ENCODE results near the gene CACNB4.
A peak's percentile ranks its signal among the peaks of the same experiment; 100 is the strongest.
"Not testable (repeated sequence)": the region's sequence is repeated elsewhere in the genome, so short reads cannot be mapped to it uniquely, and the experiment has no call there.

The CACNB4 gene

DNA sequence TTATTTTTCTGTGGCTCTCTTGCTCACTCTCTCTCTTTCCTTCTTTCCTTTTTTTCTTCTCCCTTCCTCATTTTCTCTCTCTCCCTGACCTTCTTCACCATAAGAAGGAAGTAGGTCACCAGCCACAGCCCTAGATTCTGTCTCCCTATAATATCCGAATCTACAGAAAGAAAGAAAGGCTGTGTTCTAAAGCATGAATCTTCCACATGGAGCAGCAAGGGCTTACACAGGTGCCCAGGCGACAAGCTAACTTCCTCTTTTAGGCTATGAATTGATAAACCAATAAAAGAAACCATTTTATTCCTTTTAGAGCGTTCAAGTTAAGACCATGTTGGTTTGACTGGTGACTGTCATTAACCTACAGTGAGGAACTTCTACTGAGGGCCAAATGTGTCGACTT, 49.3 kb downstream of the CACNB4 start:
- no peak for DNase-seq

DNA sequence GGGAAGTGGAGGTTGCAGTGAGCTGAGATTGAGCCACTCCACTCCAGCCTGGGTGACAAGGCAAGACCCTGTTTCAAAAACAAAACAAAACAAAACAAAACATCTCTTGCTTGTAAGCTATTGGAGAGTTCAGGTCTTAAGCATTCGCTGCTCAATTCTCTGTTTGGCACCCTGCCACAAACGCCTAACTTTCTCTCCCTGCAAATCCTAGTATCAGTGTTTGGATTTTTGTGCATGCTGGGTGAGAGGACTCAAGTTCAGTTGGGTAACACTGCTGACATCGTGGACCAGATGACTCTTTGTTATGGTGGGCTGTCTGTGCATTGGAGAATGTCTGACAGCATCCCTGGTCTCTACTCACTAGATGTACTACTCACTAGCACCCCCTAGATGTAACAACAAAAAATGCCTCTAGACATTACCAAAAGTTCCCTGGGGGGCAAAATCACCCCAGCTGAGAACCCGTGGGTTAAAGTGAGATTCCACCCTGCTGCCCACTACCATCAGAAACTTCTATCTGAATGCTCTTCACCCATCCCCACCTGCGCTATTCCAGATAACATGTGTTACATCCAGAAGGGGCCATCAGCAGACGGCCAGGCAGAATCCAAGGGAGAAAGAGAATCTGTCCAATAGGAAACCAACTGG, 50.9 kb downstream of the CACNB4 start:
- no peak for DNase-seq

DNA sequence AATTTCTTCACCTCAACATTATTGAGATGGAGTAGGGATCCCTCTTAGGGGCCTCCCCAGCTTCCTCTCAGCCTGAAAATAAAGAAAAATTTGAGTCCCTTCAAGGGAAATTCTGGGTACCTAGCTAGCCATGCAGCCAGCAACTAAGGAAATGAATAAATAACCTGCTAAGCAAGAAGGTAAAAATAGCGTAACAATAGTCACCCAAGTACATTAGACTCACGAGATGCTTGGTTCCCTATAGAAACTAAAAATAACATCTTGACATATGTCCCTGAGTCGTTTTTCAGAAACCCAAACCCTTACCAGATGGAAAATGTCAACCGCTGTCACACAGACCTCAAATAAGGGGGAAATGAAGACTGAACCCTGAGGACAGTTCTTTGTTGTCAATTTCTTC, 51.9 kb downstream of the CACNB4 start:
- DNase-seq: no peak

DNA sequence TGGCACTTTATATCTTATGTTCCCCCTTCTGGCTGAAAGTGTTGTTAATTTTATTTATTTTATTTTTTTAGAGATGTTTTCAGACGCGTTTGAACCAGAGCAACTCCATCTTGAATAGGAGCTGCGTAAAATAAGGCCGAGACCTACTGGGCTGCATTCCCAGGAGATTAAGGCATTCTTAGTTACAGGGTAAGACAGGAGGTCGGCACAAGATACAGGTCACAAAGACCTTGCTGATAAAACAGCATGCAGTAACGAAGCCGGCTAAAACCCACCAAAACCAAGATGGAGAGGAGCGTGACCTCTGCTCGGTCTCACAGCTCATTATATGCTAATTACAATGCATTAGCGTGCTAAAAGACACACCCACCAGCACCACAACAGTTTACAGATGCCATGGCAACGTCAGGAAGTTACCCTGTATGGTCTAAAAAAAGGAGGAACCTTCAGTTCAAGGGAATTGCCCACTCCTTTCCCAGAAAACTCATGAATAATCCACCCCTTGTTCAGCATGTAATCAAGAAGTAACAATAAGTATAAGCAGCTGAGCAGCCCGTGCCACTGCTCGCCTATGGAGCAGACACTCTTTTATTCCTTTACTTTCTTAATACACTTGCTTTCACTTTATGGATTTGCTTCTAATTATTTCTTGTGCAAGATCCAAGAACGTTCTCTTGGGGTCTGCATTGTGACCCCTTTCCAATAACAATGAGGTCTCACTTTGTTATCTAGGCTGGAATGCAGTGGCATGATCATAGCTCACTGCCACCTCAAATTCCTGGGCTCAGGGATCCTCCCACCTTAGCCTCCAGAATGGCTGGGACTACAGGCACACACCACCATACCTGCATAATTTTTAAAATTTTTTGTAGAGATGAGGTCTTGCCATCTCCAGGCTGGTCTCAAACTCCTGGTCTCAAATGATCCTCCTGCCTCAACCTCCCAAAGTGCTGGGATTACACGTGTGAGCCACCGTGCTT, 55.9 kb downstream of the CACNB4 start:
- DNase-seq: no peak

DNA sequence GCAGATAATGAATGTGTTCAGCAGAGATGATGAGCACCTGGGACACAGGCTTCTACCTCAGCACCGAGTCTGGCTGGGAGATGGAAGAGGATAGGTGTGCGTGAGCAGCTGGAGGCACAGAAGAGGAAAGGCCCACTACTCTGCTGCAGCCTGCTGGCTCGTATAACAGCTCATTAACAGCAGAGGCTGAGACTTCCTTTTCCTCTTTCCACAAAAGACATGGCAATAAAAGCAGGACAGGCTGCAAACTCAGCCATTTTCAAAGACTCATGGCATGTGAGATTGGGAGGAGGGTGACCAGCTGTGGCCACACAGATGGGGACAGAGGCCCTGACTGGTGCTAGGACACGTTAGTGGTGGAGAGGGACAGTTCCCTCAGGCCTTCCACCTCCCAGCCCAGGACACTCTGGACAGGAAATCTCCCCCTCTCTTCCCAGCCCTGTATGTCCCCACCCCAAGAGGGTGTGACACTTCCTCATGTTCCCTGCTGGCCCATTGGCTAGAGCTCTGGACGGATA, 60.3 kb downstream of the CACNB4 start:
- DNase-seq: no peak

DNA sequence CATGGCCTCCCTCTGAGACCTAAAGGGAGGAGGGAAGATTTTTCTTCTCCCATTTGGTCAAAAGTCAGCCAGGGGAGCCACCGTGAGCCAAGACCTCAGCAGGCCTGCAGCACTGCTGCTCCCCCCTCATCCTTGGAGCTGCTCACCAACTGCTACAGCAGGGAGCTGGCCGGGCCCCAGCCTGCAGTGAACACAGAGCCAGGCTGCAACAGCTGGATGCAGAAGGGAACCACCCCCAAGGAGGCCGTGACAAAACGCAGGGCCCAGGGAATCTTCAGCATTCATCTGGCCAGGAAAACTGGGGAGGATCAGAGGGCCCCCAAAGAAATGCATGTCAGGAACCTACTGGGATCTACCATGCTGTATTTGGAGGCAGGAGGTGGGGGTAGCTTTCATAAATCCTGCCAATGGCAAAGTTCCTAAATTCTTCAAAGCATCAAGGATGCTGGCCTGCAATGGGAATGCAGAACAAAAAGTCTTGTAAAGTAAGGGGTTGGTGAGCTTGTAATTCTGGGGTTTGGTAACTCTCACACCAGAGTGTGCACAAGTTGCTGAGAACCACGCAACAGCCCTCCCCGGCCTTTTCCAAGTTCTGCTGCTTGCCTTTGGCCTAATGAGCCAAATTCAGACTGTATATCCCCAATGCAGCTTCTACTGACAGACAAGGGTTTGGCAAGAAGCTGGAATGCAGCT, 61.0 kb downstream of the CACNB4 start:
- no peak for DNase-seq

DNA sequence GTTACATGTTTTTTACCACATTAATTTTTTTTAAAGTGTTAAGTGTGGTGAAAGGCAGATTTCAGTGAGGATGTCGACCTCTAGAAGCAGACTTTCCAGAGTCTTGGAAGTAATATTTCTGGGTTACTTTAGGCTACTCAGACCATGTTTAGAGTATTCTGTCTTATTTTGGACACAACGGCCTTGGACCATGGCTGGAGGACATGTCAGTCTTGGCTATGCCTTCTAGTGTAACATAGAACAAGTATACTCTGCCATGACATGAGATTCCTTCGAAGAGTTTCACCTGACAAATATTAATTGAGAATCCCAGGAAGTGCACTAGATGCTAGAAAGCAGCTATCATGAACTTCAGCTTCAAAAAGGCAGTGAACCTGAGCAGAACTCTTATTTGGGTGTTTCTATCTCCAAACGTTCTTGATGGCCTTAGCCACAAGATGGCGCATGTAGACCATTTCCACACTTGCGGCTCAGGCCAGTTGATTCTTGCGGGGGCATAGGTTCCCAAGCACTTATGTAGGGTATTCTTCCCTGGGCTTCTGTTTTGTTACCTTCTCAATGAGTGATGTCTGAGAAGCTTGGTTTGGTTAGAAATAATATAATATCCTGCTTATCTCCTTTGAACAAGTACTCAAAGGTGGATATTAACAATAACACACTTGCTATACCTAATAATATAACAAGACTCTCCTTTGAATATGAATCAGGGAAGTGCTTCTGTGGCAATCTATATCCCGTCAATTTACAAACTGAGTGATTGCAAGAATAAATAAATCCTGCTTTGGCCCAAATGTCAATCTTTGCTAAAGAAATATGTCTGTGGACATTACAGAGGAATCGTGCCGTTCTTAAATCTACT, 62.0 kb downstream of the CACNB4 start:
- DNase-seq: peak; percentile 82

DNA sequence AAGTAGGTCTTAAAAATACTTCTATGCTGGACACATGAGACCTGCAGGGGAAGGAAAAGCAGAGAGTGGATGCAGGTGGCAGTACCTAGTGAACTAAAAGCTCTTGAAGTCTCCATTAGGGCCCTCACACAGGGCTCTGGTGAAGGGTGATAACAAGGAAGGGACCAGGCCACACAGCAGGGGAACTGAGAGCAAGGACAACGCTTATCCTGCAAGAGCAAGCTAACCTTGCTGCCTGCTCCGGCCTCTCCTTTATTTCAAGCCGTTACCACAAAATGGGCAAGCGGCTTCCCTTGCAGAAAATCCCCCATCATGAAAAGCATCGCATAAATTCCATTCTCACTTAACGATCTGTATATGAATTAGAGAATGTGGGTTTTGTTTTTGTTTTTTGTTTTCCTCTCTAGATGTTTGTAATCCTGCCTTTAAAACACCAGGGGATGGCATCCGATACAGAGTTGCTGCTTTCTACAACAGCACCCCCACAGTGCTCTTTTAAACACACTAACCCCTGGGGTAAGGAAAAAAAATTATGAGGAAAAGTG, 64.5 kb downstream of the CACNB4 start:
- no peak for DNase-seq

DNA sequence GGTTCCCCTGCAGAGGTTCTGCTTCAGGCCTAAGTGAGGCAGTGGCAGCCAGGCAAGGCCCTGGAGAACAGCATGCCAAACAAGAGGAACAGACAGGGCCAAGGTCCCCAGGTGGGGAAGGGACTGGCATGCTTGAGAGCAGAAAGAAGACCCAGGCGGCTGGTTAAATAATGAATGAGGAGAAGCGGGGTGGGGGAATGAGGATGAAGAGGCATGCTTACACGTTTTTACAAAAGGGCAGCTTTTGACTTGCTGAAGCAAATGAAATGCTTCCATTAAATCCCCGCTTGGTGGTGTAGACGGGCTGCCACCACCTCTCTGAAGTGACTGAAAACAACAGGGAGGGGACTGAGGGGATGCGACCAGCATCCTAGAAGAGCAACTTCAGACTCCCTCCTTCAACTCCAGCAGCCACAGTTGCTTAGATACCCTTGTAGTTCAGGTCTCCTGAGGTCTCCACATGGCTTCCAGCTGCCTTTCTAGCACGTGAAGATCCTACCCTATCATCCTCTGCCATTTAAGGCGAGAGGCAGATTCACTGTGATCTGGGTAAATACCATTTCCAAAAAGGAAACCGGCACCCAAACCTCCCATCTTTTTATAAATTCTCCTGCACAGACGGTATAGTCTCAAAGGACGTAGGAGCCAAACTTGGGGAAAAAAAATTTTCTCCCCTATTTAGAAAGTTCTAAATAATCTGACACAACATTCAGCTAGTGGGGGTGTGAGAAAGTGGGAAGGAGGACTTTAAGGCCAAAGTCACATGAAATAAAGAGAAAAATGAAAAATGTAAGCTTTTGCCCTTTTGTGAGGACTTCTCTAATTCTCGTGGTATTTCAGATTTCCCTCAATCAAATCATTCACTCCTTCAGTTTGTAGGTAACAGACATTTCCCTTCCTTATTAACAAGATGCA, 65.6 kb downstream of the CACNB4 start:
- DNase-seq: no peak

DNA sequence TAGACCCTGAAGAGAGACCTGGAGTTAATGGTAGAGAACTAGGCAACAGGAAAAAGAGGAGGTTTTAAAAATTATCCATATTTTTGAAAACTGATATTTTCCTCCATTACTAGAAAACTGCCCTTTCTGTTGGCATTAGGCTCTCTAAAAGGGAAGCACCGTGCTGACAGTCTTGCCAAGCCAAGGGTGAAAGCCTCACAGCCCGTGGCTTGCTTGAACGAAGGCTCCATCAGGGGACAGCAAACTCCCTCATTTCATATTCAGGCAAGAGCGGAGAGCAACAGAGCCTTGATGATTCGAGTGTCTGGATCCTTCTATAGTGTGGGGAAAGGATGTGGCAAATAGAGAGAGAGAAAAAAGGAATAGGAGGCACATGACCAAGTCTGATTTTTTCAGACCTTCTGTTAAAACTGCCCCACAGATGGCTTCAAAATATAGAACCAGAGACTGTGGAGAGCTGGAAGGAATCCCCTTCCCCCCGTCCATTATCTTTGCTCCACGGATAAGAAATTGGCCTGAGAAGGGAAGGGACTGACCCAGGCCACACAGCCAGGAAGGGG, 67.0 kb downstream of the CACNB4 start:
- no peak for DNase-seq

DNA sequence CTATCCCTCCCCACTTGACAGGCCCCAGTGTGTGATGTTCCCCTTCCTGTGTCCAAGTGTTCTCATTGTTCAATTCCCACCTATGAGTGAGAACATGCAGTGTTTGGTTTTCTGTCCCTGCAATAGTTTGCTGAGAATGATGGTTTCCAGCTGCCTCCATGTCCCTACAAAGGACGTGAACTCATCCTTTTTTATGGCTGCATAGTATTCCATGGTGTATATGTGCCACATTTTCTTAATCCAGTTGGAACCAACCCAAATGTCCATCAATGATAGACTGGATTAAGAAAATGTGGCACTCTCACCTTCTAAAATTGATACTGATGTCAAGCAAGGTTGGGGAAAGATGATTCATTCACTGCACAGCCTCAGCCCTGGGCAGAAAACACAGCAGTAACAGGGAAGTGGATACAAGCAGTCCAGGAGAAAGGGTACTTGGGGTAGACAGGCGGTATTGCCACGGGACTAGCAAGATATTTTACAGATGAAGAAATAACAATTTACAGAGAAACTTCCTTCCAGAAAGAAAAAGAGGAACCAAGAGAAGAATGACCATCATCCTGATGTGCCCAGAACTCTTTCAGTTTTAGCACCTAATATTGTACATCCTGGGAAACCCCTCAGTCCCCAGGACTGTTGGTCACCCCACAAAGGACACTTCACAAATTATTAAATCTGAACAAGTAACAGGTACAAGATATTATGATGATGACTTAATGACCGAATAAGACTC, 68.1 kb downstream of the CACNB4 start:
- not testable (repeated sequence) for DNase-seq

DNA sequence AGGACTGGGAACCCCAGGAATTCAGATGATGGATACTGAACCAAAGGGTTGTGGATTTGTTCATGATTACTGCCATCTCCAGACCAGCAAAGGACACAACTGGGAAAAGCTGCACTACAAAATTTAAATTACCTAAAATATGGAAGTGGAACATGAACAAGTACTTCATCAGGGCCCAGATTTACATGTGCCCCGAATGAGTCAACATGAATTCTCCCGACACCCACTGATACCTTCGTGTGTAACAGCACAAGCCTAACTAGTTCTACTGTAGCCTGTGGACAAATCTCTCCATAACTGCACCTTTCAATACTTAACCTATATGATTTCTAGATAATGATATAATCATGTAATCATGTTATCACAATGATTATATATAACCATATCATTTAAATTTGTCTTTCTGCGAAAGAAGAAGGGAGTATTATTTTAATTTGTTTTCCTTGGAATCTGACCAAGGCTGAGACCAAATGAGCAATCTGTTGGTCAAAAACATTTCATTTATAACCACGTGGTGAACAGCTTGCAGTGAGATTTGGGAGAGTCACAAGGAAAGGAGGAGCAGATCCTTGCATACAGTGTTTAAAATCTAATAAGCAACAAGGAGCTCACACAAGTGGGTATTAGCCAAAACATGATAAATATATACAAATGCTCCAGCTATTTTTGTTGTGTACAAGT, 70.5 kb downstream of the CACNB4 start:
- no peak for DNase-seq

DNA sequence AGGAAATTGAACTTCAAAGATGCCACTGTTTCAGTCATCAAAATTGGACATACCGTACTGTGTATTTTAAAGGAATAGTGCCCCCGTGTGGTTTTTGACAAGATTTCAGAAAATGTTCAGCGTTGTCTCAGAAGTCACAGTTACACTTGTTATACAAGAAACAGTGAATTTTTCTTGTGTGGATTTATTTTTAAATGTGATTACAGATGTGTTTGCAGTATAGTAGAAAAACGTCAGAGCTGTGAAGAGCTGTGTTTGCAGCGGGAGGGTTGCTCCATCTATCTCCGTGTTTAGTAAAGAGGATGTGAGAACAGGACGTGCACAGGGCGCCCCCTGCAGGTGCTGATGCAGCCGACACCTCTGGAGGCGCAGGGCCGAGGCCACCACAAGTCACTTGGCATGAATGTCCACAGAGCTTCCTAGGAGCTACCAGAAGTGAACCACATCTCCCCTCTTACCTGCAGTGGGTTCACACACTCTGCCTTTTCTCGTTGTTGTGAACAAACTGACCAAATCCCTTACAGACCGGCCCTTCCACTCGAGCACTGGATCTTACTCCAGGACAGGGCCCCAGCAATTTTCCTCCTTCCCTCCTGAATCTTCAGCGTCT, 73.1 kb downstream of the CACNB4 start:
- peak; percentile 87 for DNase-seq

DNA sequence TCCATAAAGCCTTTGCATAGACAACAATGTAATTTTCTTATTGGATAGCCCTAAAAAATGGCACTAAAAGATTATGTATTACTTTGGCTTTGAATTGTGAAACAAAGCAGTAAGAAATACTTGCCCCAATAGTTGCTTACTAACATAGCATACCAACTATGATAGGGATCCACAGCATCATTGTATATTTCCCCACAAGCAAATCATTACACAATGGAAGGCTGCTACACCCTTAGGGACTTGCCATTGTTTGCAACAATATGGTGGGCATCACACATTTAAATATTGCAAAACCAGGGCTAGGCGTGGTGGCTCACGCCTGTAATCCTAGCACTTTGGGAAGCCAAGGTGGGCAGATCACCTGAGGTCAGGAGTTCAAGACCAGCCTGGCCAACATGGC, 74.4 kb downstream of the CACNB4 start:
- DNase-seq: no peak

DNA sequence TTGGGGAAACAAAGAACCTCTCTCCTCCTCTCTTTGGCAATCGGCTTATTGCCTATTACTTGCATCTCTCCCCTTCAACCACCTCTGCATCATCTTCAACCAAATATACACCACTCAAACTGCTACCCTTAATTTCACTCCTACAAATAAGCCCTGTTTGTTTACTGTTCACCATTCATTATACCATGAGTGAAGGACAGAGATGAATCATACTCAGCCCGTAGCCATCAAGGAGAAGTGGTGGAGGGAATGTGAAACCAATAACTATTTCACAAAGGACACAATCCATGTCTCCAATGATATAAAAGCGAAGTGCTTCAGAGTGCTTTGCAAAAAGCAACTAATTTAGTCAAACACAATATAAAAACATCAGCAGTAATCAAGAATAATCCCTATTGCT, 76.8 kb downstream of the CACNB4 start:
- no peak for DNase-seq

DNA sequence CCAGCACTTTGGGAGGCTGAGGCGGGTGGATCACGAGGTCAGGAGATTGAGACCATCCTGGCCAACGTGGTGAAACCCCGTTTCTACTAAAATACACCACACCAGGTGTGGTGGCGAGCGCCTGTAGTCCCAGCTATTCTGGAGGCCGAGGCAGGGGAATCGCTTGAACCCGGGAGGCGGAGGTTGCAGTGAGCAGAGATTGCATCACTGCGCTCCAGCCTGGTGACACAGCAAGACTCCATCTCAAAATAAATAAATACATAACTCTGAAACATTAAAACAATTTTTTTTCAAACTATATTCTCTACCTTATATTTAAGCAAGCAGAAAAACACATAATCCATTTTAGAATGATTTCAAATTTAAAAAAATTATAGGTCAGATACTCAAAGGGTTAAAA, 77.8 kb downstream of the CACNB4 start:
- DNase-seq: not testable (repeated sequence)

DNA sequence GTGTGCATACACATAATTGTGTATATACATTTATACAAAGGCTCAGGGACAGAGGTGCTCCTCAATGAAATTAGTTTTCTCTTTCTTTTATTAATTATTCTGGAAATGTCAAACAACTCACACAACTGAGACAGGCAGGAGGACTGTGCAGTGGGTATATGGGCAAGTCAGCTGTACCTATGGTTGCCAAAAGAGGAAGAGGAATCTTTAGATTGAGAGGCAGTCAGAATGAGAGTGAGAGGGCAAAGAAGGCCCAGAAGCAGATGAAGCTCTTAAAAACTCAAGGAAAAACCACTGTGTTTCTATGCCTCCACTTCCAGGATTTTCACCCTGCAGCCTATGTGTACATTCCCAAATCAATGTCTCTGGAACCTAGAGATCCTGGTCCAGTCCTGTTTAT, 79.1 kb downstream of the CACNB4 start:
- DNase-seq: no peak

DNA sequence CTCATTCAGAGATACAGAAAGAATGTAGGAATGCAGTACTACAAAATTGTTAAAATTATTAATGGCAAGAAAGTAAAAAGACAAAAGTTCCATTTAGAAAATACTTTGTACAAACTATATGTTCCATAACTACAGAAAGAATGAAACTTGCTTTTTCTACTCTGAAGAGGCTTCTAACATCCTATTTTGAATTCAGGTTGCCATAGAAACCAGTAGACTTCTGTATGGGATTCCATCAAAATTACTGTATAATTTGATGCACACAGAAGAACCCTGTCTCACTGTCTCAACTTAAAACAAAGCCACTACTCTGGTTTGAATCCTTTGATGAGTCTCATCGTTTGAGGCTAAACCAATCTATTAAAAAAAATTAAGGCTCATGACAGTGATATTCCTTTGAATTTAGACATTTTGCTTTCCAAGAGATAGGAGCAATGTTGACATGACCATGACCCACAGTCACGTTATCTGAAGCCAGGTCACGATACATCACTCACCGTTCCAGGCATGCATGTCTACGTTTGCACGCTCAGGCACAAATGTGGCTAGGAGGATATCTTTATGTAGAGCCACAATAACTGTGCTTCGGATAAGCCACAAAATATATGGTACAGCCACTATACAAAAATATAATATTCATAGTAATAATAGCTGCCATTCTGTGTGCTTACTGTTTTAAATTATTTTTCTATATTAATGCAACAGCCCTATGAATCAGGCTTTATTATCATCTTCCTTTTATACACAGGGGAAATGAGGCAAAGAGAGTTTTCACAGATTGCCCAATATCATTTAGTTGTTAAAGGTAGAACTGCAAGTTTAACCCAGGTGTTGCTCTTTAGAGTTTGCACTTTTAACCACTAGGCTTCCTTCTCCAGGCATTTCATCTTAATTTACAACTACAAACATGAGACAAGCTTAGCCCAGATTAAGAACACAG, 82.4 kb downstream of the CACNB4 start:
- DNase-seq: no peak
